Mesendoderm (in vitro differentiated cells): ENCODE measurements around the gene JAKMIP1.

Source experiments
- DNase-seq: peaks from one replicate; pipeline ENCODE4 v3.0.0; 2013
- H2AK5ac ChIP-seq: 2 replicates; pipeline ENCODE4 v1.6.1; 2013; ENCODE audit warnings: low read length, inconsistent platforms
- H2BK120ac ChIP-seq: 2 replicates; pipeline ENCODE4 v1.6.1; 2013; ENCODE audit warnings: low read depth, mild to moderate bottlenecking, low read length, moderate library complexity, mixed read lengths
- H2BK15ac ChIP-seq: replicated peaks from 2 replicates; pipeline ENCODE4 v1.6.1; 2013; ENCODE audit warnings: low read depth, mild to moderate bottlenecking, moderate library complexity
- H2BK5ac ChIP-seq: 2 replicates; pipeline ENCODE4 v1.6.1; 2013; ENCODE audit warnings: low read length, inconsistent platforms
- H3K18ac ChIP-seq: 2 replicates; pipeline ENCODE4 v1.6.1; 2013; ENCODE audit warnings: mild to moderate bottlenecking, low read length, mixed read lengths
- H3K23ac ChIP-seq: one replicate; pipeline ENCODE4 v1.6.1; 2013; ENCODE audit warnings: low read length
- H3K27ac ChIP-seq: 2 replicates; pipeline ENCODE4 v1.5.1; 2013; ENCODE audit warnings: low read depth, mild to moderate bottlenecking, inconsistent platforms, low read length, moderate library complexity
- H3K27me3 ChIP-seq: 2 replicates; pipeline ENCODE4 v1.6.1; 2013; ENCODE audit warnings: low read length, control low read depth, mild to moderate bottlenecking, inconsistent platforms; ENCODE audit not compliant: insufficient read depth, poor library complexity
- H3K36me3 ChIP-seq: 2 replicates; pipeline ENCODE4 v1.6.1; 2013; ENCODE audit warnings: low read length, inconsistent platforms; ENCODE audit not compliant: control insufficient read depth, insufficient read depth
- H3K4ac ChIP-seq: one replicate; pipeline ENCODE4 v1.6.1; 2013; ENCODE audit warnings: low read depth, mild to moderate bottlenecking, low read length, moderate library complexity
- H3K4me1 ChIP-seq: 2 replicates; pipeline ENCODE4 v1.6.1; 2013; ENCODE audit warnings: low read depth, low read length, inconsistent platforms; ENCODE audit not compliant: control insufficient read depth
- H3K4me2 ChIP-seq: 2 replicates; pipeline ENCODE4 v1.6.1; 2013; ENCODE audit warnings: low read length
- H3K4me3 ChIP-seq: 2 replicates; pipeline ENCODE4 v1.5.1; 2013; ENCODE audit warnings: mild to moderate bottlenecking, low read length
- H3K56ac ChIP-seq: one replicate; pipeline ENCODE4 v1.6.1; 2013; ENCODE audit warnings: low read length
- H3K79me1 ChIP-seq: 2 replicates; pipeline ENCODE4 v1.6.1; 2013; ENCODE audit warnings: low read length, inconsistent platforms
- H3K79me2 ChIP-seq: 2 replicates; pipeline ENCODE4 v1.6.1; 2013; ENCODE audit warnings: mild to moderate bottlenecking, low read length; ENCODE audit not compliant: control insufficient read depth, insufficient read depth
- H3K9ac ChIP-seq: 2 replicates; pipeline ENCODE4 v1.6.1; 2013; ENCODE audit warnings: low read length, inconsistent platforms
- H4K5ac ChIP-seq: one replicate; pipeline ENCODE4 v1.6.1; 2013; ENCODE audit warnings: low read length
- H4K8ac ChIP-seq: one replicate; pipeline ENCODE4 v1.6.1; 2013; ENCODE audit warnings: low read depth, mild to moderate bottlenecking, control low read depth, low read length, moderate library complexity
- WGBS: extraction: QIAGEN DNeasy Blood & Tissue Kit; methylation state at CpG from one replicate; pipeline ENCODE4 v1.1.7; 2013; ENCODE audit warnings: low lambda C conversion rate, missing lambda C conversion rate; ENCODE audit not compliant: insufficient coverage; ENCODE audit errors: extremely low coverage; 5-methylcytosine and 5-hydroxymethylcytosine counted together

JAKMIP1 gene

DNA sequence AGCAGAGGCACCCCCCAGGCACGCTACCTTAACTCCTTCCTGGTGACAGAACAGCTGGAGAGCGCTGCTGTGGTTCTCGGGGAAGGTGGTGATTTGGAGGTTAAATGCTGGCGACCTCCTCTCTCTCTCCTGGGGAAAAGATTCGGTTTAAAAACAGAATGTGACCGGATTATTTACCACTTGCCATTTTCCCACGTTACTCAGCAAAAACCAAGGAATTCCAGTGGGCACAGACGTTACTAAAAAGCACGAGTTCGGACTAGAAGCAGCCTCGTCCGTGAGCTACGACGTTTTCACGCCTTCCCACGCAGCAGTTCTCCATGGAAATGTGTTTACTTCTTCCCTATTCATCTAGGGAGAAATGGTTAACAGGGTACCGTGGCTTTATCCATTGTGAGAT, 149.8 kb downstream of the JAKMIP1 start:
- H2BK120ac ChIP-seq: no peak overlapping the region
- no peak overlapping the region for H3K4me2 ChIP-seq
- no peak overlapping the region for H4K5ac ChIP-seq
- no peaks in the 10 kb centered on the region for H3K36me3 ChIP-seq
- no peak overlapping the region for H3K56ac ChIP-seq
- H3K4me3 ChIP-seq: no peak overlapping the region
- H2BK5ac ChIP-seq: no peak overlapping the region
- H2BK15ac ChIP-seq: no peak overlapping the region
- H3K79me1 ChIP-seq: no peaks in the 10 kb centered on the region
- no peak overlapping the region for H3K4ac ChIP-seq
- no peak overlapping the region for H3K18ac ChIP-seq
- WGBS: no CpG with 5 or more reads among the region's 17 CpGs
- H3K79me2 ChIP-seq: no peaks in the 10 kb centered on the region
- no peaks in the 10 kb centered on the region for H3K27me3 ChIP-seq
- no peak overlapping the region for H2AK5ac ChIP-seq
- H4K8ac ChIP-seq: no peak overlapping the region
- H3K9ac ChIP-seq: no peak overlapping the region
- H3K23ac ChIP-seq: no peak overlapping the region
- H3K4me1 ChIP-seq: no peaks in the 10 kb centered on the region
- H3K27ac ChIP-seq: no peak overlapping the region
- no peak for DNase-seq

GRCh38 chr4:6049985-6050384, 150.4 kb downstream of the JAKMIP1 start:
- Histone ChIP-seq H3K79me1 (no peaks in the 10 kb centered on the region), H3K4me1 (no peaks in the 10 kb centered on the region), H2AK5ac (no peak overlapping the region), H3K79me2 (no peaks in the 10 kb centered on the region), H3K23ac (no peak overlapping the region), H3K36me3 (no peaks in the 10 kb centered on the region), H3K27ac (no peak overlapping the region), H4K5ac (no peak overlapping the region), H2BK5ac (no peak overlapping the region), H3K27me3 (no peaks in the 10 kb centered on the region), H2BK120ac (no peak overlapping the region), H3K4me3 (no peak overlapping the region), H4K8ac (no peak overlapping the region), H3K18ac (no peak overlapping the region), H3K56ac (no peak overlapping the region), H2BK15ac (no peak overlapping the region), H3K4me2 (no peak overlapping the region), H3K9ac (no peak overlapping the region), H3K4ac (no peak overlapping the region)
- WGBS: no CpG with 5 or more reads among the region's 8 CpGs
- no peak for DNase-seq

GRCh38 chr4:6049278-6049677, 151.1 kb downstream of the JAKMIP1 start:
- H3K4me2 ChIP-seq: no peak overlapping the region
- no peak overlapping the region for H3K18ac ChIP-seq
- no peaks in the 10 kb centered on the region for H3K79me2 ChIP-seq
- DNase-seq: no peak
- no peak overlapping the region for H3K56ac ChIP-seq
- no peak overlapping the region for H2AK5ac ChIP-seq
- H3K4me3 ChIP-seq: no peak overlapping the region
- no peak overlapping the region for H2BK120ac ChIP-seq
- H3K27ac ChIP-seq: no peak overlapping the region
- no peak overlapping the region for H4K8ac ChIP-seq
- H4K5ac ChIP-seq: no peak overlapping the region
- H3K4me1 ChIP-seq: no peaks in the 10 kb centered on the region
- H3K23ac ChIP-seq: no peak overlapping the region
- H3K27me3 ChIP-seq: no peaks in the 10 kb centered on the region
- no peak overlapping the region for H2BK15ac ChIP-seq
- no peak overlapping the region for H2BK5ac ChIP-seq
- no peaks in the 10 kb centered on the region for H3K79me1 ChIP-seq
- no peak overlapping the region for H3K4ac ChIP-seq
- H3K9ac ChIP-seq: no peak overlapping the region
- WGBS: no CpG with 5 or more reads among the region's 12 CpGs
- H3K36me3 ChIP-seq: no peaks in the 10 kb centered on the region

GRCh38 chr4:6048537-6048936, 151.8 kb downstream of the JAKMIP1 start:
- Histone ChIP-seq H3K4me2 (no peak overlapping the region), H2AK5ac (no peak overlapping the region), H3K79me1 (no peaks in the 10 kb centered on the region), H3K4me1 (no peaks in the 10 kb centered on the region), H4K5ac (no peak overlapping the region), H2BK15ac (no peak overlapping the region), H2BK5ac (no peak overlapping the region), H3K4me3 (no peak overlapping the region), H3K23ac (no peak overlapping the region), H3K18ac (no peak overlapping the region), H3K4ac (no peak overlapping the region), H4K8ac (no peak overlapping the region), H3K9ac (no peak overlapping the region), H3K27me3 (no peaks in the 10 kb centered on the region), H3K36me3 (no peaks in the 10 kb centered on the region), H3K56ac (no peak overlapping the region), H3K79me2 (no peaks in the 10 kb centered on the region), H3K27ac (no peak overlapping the region), H2BK120ac (no peak overlapping the region)
- no peak for DNase-seq
- WGBS: no CpG with 5 or more reads among the region's 12 CpGs

- Histone ChIP-seq H4K5ac (no peak overlapping the region), H3K23ac (no peak overlapping the region), H3K4me2 (no peak overlapping the region), H3K27me3 (no peaks in the 10 kb centered on the region), H4K8ac (no peak overlapping the region), H3K4ac (no peak overlapping the region), H3K79me2 (no peaks in the 10 kb centered on the region), H3K27ac (no peak overlapping the region), H2AK5ac (no peak overlapping the region), H3K9ac (no peak overlapping the region), H3K4me1 (no peaks in the 10 kb centered on the region), H2BK5ac (no peak overlapping the region), H3K4me3 (no peak overlapping the region), H3K56ac (no peak overlapping the region), H2BK120ac (no peak overlapping the region), H3K18ac (no peak overlapping the region), H3K79me1 (no peaks in the 10 kb centered on the region), H3K36me3 (no peaks in the 10 kb centered on the region), H2BK15ac (no peak overlapping the region)
- peak; percentile 30 for DNase-seq
- no CpG with 5 or more reads among the region's 15 CpGs for WGBS
These were observed 153.1 kb downstream of the JAKMIP1 start for GRCh38 chr4:6047130-6047673.

DNA sequence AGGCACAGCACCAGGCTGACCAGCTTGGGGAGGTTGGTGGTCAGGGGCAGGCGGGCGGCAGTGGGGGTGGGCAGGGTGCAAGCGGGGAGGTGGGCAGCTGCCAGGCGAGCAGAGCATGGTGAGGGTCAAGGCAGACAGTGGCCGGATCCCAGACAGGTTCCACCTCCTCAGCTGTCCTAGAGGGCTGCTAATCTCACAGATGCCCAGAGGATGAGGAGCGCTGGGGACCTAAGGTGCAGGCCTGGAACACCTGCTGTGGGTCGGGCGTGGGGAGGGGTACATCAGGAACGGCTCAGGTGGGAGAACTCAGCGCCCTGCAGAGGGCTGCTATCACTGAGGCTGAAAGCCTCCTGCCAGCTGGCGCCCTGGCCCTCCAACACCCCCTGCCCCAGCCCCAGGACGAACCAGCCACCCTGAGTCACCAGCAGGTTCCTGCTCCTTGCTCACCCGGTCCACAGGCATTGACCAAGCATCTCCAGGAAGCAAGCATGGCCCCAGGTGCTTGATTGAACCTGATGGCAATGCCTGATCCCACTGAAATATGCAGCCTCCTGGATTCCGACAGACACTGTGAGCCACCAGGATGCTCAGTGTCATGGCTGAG, 153.7 kb downstream of the JAKMIP1 start:
- Histone ChIP-seq H2BK120ac (no peak overlapping the region), H3K27me3 (no peaks in the 10 kb centered on the region), H3K4me3 (no peak overlapping the region), H4K8ac (no peak overlapping the region), H2AK5ac (no peak overlapping the region), H3K36me3 (no peaks in the 10 kb centered on the region), H2BK15ac (no peak overlapping the region), H3K27ac (no peak overlapping the region), H3K23ac (no peak overlapping the region), H2BK5ac (no peak overlapping the region), H3K4ac (no peak overlapping the region), H3K4me2 (no peak overlapping the region), H3K56ac (no peak overlapping the region), H3K4me1 (no peaks in the 10 kb centered on the region), H3K79me1 (no peaks in the 10 kb centered on the region), H3K18ac (no peak overlapping the region), H4K5ac (no peak overlapping the region), H3K79me2 (no peaks in the 10 kb centered on the region), H3K9ac (no peak overlapping the region)
- DNase-seq: no peak
- WGBS: no CpG with 5 or more reads among the region's 14 CpGs
